Measurements from ENCODE around the gene CNKSR3. TPM values are rescaled to one million over a fixed set of nuclear protein-coding genes. Genes with fewer than 3 reads are reported as not detected.

CNKSR3 gene
- total RNA-seq, 4 donors from 2014 or later: 4.5 to 7.8 (median 7.0) TPM

DNA sequence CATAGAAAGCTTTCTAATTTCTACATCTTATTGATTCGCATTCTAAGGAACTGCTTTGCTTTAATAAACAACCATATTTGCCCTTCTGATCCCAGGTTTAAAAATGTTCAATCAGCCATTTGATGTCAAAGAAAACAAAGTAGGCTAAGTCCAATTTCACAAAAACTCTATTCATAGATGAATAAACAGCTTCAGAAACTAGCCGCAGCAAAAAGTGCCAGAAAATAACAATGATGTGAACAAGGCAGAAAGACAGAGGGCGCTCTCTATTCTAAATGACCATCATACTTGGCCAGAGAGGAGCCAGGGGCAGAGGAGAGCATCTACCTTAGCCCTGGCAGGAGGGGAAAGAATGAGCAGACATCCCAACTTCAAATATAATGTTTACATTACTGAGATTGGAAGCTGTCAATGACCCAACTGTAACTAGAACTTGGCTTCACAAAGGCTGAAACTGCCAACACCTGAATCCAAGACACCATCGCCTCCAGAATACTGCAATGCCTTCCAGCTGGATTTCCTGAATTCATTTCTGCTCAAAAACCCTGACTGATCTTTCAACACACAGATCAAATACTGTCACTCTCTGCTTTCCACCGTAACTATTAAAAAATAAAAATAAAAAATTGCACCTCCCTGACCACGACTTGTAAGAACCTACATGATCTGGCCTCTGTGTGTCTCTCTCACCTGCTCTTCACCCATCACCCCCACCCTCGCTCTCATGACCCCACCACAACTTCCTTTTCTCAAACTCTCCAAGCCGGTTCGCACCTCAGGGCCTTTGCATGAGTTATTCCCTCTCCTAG is 9.5 kb downstream of the CNKSR3 start:
- intact Hi-C loops (cut with DNase I): no loop called here
- no peaks in the 10 kb centered on the region for H3K36me3 ChIP-seq
- H3K27me3 ChIP-seq: no peaks in the 10 kb centered on the region
- peaks cover 9 to 10% of the 10 kb centered on the region in 2 donors for H3K4me1 ChIP-seq
- H3K9me3 ChIP-seq: no peaks in the 10 kb centered on the region
- H3K27ac ChIP-seq: peak overlapping the region in 2 of 3 donors; percentile 31 to 41
- WGBS, 2 donors: 69 to 76% methylated on average over 9 of the region's 9 CpGs
- H3K4me3 ChIP-seq (replicated peaks in 1 of 3): no peak overlapping the region
- peak in 4 of 6 experiments; percentile 47 to 68 (median 55) for TF ChIP-seq CTCF (IDR thresholded peaks at IDR 0.05)
- TF ChIP-seq POLR2A (IDR thresholded peaks at IDR 0.05): no peak
- DNase-seq: peak in 1 of 2 donors; percentile 8

DNA sequence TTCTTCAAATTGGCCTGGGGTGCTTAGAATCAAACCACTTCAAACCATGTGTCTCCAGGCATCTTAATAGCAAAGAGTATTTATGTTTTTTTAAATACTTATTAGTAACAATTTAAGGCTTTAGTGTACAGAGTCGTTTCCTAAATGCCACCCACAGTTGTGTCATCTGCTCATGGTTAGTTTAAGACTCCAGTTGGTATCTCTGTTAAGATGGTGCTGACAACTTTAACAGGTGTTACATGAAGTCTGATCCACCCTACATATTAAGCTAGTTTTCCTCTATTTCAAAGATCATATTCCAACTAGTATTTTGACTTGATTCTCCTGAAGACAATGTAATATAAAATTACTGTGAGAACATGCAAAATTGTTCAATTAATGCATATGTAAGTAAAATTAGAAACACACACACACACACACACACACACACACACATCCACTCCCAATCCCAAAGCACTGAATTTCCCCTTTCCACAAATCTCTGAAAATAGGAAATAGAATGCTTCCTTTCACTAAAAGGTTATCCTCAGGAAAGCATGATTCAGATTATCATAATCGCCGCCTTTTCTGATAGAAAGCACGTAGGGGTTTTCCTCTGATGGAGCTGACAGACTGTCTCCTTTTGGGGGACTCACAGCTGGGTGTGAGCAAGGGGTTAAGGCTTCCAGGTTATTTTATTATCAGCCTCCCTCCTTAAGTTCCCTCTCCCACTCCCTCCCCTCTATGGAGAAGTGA is 10.5 kb downstream of the CNKSR3 start:
- Histone ChIP-seq H3K36me3 (no peaks in the 10 kb centered on the region), H3K9me3 (no peaks in the 10 kb centered on the region), H3K4me1 (peaks cover 9 to 10% of the 10 kb centered on the region in 2 donors), H3K4me3 (replicated peaks in 1 of 3) (no peak overlapping the region), H3K27me3 (no peaks in the 10 kb centered on the region), H3K27ac (peak overlapping the region in 2 of 3 donors; percentile 31 to 41)
- DNase-seq: no peak
- 71 to 77% methylated on average over 4 of the region's 4 CpGs for WGBS, 2 donors
- TF ChIP-seq POLR2A (IDR thresholded peaks at IDR 0.05): no peak
- no peak for TF ChIP-seq CTCF (IDR thresholded peaks at IDR 0.05)
- intact Hi-C loops (cut with DNase I): no loop called here

DNA sequence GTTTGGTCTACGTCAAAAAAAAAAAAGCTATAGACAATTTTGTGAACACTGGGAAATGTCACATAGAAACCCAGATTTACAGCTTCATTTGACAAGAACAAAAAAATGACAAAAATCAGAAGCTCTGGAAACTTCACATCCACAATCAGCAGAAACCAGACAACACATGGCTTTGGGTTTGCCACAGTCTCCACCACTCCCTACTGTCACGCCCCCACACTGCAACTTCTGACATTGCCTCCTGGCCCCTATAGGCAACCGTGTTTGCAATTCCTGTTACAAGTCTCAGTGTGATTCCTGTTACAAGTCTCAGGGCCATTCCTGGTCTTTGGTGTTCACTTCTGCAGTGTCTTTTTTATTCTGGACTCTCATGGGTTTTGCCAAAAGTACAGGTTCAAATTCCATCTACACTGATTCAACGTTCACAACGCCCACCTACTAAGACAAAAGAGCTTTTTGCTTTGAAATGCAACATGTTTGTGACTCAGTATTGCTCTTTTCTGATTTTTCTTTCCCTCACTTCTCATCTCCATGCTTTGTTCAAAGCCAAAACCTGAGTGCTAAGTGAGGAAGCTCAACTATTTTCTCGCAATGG is 12.0 kb downstream of the CNKSR3 start:
- 84 to 91% methylated on average over 6 of the region's 6 CpGs for WGBS, 2 donors
- intact Hi-C loops (cut with DNase I): no loop called here
- H3K4me1 ChIP-seq: peaks cover 9 to 10% of the 10 kb centered on the region in 2 donors
- no peaks in the 10 kb centered on the region for H3K36me3 ChIP-seq
- TF ChIP-seq CTCF (IDR thresholded peaks at IDR 0.05) (no peak), POLR2A (IDR thresholded peaks at IDR 0.05) (no peak)
- H3K9me3 ChIP-seq: no peaks in the 10 kb centered on the region
- H3K4me3 ChIP-seq (replicated peaks in 1 of 3): no peak overlapping the region
- no peak overlapping the region for H3K27ac ChIP-seq
- no peaks in the 10 kb centered on the region for H3K27me3 ChIP-seq
- DNase-seq: no peak

- TF ChIP-seq POLR2A (IDR thresholded peaks at IDR 0.05) (no peak), CTCF (IDR thresholded peaks at IDR 0.05) (no peak)
- no peak for DNase-seq
- Histone ChIP-seq H3K4me3 (replicated peaks in 1 of 3) (no peak overlapping the region), H3K27ac (no peak overlapping the region), H3K36me3 (no peaks in the 10 kb centered on the region), H3K4me1 (peaks cover 9 to 10% of the 10 kb centered on the region in 2 donors), H3K27me3 (no peaks in the 10 kb centered on the region), H3K9me3 (no peaks in the 10 kb centered on the region)
- intact Hi-C loops (cut with DNase I): no loop called here
- 87 to 94% methylated on average over 16 of the region's 16 CpGs for WGBS, 2 donors
Observed at GRCh38 chr6:154496793-154497517, 13.5 kb downstream of the CNKSR3 start.

Measured in thyroid gland (tissue), 4 donors.